GM19324 (cell line): ENCODE measurements around the gene DIAPH3.

Experiments
- ATAC-seq: cut with Tn5 transposase; IDR thresholded peaks from one replicate; pipeline ENCODE4 v1.9.1; 2021; ENCODE audit warnings: mild to moderate bottlenecking, moderate library complexity; ENCODE audit not compliant: unreplicated experiment, low FRiP score

Gene DIAPH3

GRCh38 chr13:59658738-59659330 is 504.9 kb downstream of the DIAPH3 start:
- ATAC-seq, result no peak

GRCh38 chr13:59658027-59658737 is 505.5 kb downstream of the DIAPH3 start:
- no peak for ATAC-seq

- ATAC-seq, result no peak
Observed at GRCh38 chr13:59653916-59654315, 509.8 kb downstream of the DIAPH3 start.

GRCh38 chr13:59651479-59651878 is 512.2 kb downstream of the DIAPH3 start:
- no peak for ATAC-seq

GRCh38 chr13:59643906-59644626 is 519.7 kb downstream of the DIAPH3 start:
- ATAC-seq, result no peak

GRCh38 chr13:59643364-59643841 is 520.3 kb downstream of the DIAPH3 start:
- ATAC-seq, result no peak

GRCh38 chr13:59641817-59642216 is 521.9 kb downstream of the DIAPH3 start:
- ATAC-seq, result no peak

GRCh38 chr13:59641261-59641660 is 522.5 kb downstream of the DIAPH3 start:
- ATAC-seq, result no peak

- ATAC-seq, result no peak
Observed at GRCh38 chr13:59638404-59638803, 525.3 kb downstream of the DIAPH3 start.

- no peak for ATAC-seq
Observed at GRCh38 chr13:59635589-59635988, 528.1 kb downstream of the DIAPH3 start.

GRCh38 chr13:59633290-59633689 is 530.4 kb downstream of the DIAPH3 start:
- no peak for ATAC-seq

GRCh38 chr13:59631271-59631670 is 532.5 kb downstream of the DIAPH3 start:
- no peak for ATAC-seq

GRCh38 chr13:59625111-59625510 is 538.6 kb downstream of the DIAPH3 start:
- ATAC-seq, result no peak

- ATAC-seq, result no peak
Observed at GRCh38 chr13:59623206-59623915, 540.4 kb downstream of the DIAPH3 start.

- no peak for ATAC-seq
Observed at GRCh38 chr13:59621773-59622172, 542.0 kb downstream of the DIAPH3 start.
